Heart right ventricle (tissue), 16 donors: ENCODE measurements around the gene CDK6. TPM values are rescaled to one million over a fixed set of nuclear protein-coding genes. Genes with fewer than 3 reads are reported as not detected.

Source experiments
- ATAC-seq, 8 donors: fragments of 200-7000 bp; cut with Tn5 transposase; one replicate each; pipeline ENCODE4 v1.9.1; 2020; ENCODE audit warnings: mild to moderate bottlenecking in 8 of 8, moderate library complexity in 8 of 8, moderate number of reproducible peaks in 1 of 8
- DNase-seq, 2 donors: peaks; one replicate each; pipeline ENCODE4 v3.0.0-alpha.2; 2020
- H3K27ac ChIP-seq, 10 donors: fragments of 200-600 bp; sonication (generic) in 2 of 10; one replicate each; pipeline versions ENCODE4 v1.5.0 to v1.8.0; 2020 to 2022; ENCODE audit warnings: mild to moderate bottlenecking in 3 of 10
- H3K27me3 ChIP-seq, 7 donors: fragments of 200-600 bp; one replicate each; pipeline ENCODE4 v1.8.0; 2021 to 2022; ENCODE audit warnings: mild to moderate bottlenecking in 2 of 7
- H3K36me3 ChIP-seq, 9 donors: fragments of 200-600 bp; sonication (generic) in 1 of 9; one replicate each; pipeline versions ENCODE4 v1.5.0 to v1.8.0; 2020 to 2022; ENCODE audit warnings: mild to moderate bottlenecking in 2 of 9
- H3K4me1 ChIP-seq, 9 donors: fragments of 200-600 bp; sonication (generic) in 1 of 9; one replicate each; pipeline versions ENCODE4 v1.5.0 to v1.8.0; 2020 to 2022; ENCODE audit warnings: mild to moderate bottlenecking in 4 of 9
- H3K4me3 ChIP-seq, 10 donors: fragments of 200-600 bp; sonication (generic) in 2 of 10; one replicate each; pipeline versions ENCODE4 v1.5.0 to v1.8.0; 2020 to 2022; ENCODE audit warnings: mild to moderate bottlenecking in 7 of 10, moderate library complexity in 2 of 10
- H3K9me3 ChIP-seq, 11 donors: fragments of 200-600 bp in 10 of 11; sonication (generic) in 2 of 11; one replicate each; pipeline versions ENCODE4 v1.5.0 to v1.8.0; 2013 to 2022; ENCODE audit warnings: mild to moderate bottlenecking in 2 of 11, control low read depth in 1 of 11, moderate library complexity in 1 of 11
- WGBS, 2 donors: extraction: QIAGEN DNeasy Blood & Tissue Kit; methylation state at CpG; one replicate each; pipeline ENCODE4 v1.1.7; 2013; ENCODE audit warnings: inconsistent platforms in 1 of 2; 5-methylcytosine and 5-hydroxymethylcytosine counted together
- intact Hi-C, 10 donors: fragments of 100-400 bp; cut with DNase I; formaldehyde crosslinking; loops; one replicate each; pipeline versions ENCODE4 v1.11.1 to v1.14.2; 2022
- polyA plus RNA-seq, 2 donors: library from polyadenylated mRNA; stranded (reverse); fragments of 200-250 nt; gene quantifications; one replicate each; pipeline ENCODE4 v1.2.3, GENCODE V29; 2013
- total RNA-seq, 10 donors: library from RNA; stranded (reverse); fragmentation: NEBNext Ultra II Directional in 3 of 10; extraction: Animal tissue kit (Norgen Biotek cat#: 25700) in 3 of 10; gene quantifications; one replicate each; pipeline versions ENCODE4 v1.2.1 to v1.2.4, GENCODE V29; 2021 to 2023
- TF ChIP-seq, protein P1 (sequence below), 9 donors: fragments of 200-600 bp; sonication (generic) in 2 of 9; IDR thresholded peaks; one replicate each; pipeline versions ENCODE4 v1.5.0 to v1.8.0; 2021 to 2022; ENCODE audit warnings: antibody characterized with exemption in 9 of 9, mild to moderate bottlenecking in 5 of 9, moderate library complexity in 1 of 9
- donor health status: Arrhythmogenic right ventricular cardiomyopathy.
- donor health status: ischemic (EF 13 %, LVEDD 7.1; RV severe dilation, severe dysfunction).
- donor health status: healthy with polysubstance abuse.
- donor health status: DM: no; HTN: yes; CAD: no.
- donor health status: DM: no; HTN: no; CAD: no.
- donor health status: ischemic (EF 25% LVEDD 6.9; RV normal size, moderate dysfunction).
- donor health status: ischemic (EF 25% LVEDD 5.7; RV mildly dilated, moderate dysfunction).
- donor health status: healthy.
- donor health status: DM: yes; HTN: yes; CAD: no.
- donor health status: Ischemic cardiomyopathy.
- donor health status: ischemic (EF 35%, LVEDD 5.7; RV mildly dilated, moderate dysfunction).
- donor health status: nonischemic (EF 11% LVEDD 7.7; RV severe dilation, severe dysfunction).
- donor health status: DM: yes; HTN: yes; CAD: no.
- donor health status: PGD.
- donor health status: ischemic (EF 29% LVEDD 5.4; RV normal size, mild dysfunction).
- donor health status: nonischemic (EF 23%, LVEDD 6.1; RV moderate dilation, normal function).

The CDK6 gene
- total and polyA plus RNA-seq, 12 donors, result 2.6 to 31.5 (median 16.4) TPM

GRCh38 chr7:92594746-92595145 is 241.6 kb downstream of the CDK6 start:
- intact Hi-C loops, result no loop called here
- no peak overlapping the region for H3K4me3 ChIP-seq
- ATAC-seq (no peak), DNase-seq (no peak)
- 96 to 98% methylated on average over 3 of the region's 3 CpGs for WGBS, 2 donors
- H3K27ac ChIP-seq, result no peak overlapping the region
- TF ChIP-seq, protein P1, sequence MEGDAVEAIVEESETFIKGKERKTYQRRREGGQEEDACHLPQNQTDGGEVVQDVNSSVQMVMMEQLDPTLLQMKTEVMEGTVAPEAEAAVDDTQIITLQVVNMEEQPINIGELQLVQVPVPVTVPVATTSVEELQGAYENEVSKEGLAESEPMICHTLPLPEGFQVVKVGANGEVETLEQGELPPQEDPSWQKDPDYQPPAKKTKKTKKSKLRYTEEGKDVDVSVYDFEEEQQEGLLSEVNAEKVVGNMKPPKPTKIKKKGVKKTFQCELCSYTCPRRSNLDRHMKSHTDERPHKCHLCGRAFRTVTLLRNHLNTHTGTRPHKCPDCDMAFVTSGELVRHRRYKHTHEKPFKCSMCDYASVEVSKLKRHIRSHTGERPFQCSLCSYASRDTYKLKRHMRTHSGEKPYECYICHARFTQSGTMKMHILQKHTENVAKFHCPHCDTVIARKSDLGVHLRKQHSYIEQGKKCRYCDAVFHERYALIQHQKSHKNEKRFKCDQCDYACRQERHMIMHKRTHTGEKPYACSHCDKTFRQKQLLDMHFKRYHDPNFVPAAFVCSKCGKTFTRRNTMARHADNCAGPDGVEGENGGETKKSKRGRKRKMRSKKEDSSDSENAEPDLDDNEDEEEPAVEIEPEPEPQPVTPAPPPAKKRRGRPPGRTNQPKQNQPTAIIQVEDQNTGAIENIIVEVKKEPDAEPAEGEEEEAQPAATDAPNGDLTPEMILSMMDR (IDR thresholded peaks at IDR 0.05), result no peak
- no peaks in the 10 kb centered on the region for H3K36me3 ChIP-seq
- peaks cover 0 to 6% (median 0%) of the 10 kb centered on the region in 9 donors for H3K4me1 ChIP-seq
- H3K27me3 ChIP-seq, result peaks cover 0 to 15% (median 0%) of the 10 kb centered on the region in 7 donors
- no peaks in the 10 kb centered on the region for H3K9me3 ChIP-seq

- Histone ChIP-seq H3K9me3 (no peaks in the 10 kb centered on the region), H3K4me1 (peaks cover 0 to 41% (median 31%) of the 10 kb centered on the region in 9 donors), H3K27me3 (no peaks in the 10 kb centered on the region), H3K36me3 (no peaks in the 10 kb centered on the region), H3K27ac (peak overlapping the region in 8 of 10 donors; percentile 86 to 97 (median 91)), H3K4me3 (peak overlapping the region; percentile 47 to 97 (median 84))
- intact Hi-C loops, result no loop called here
- DNase-seq (no peak), ATAC-seq (no peak)
- 36 to 38% methylated on average over 19 of the region's 19 CpGs for WGBS, 2 donors
- TF ChIP-seq, protein P1 (IDR thresholded peaks at IDR 0.05), result no peak
Observed at GRCh38 chr7:92590711-92591310, 245.6 kb downstream of the CDK6 start.

- no peaks in the 10 kb centered on the region for H3K9me3 ChIP-seq
- ATAC-seq (no peak), DNase-seq (no peak)
- H3K4me1 ChIP-seq, result peaks cover 3 to 56% (median 40%) of the 10 kb centered on the region in 9 donors
- intact Hi-C loops, result no loop called here
- peak overlapping the region; percentile 47 to 97 (median 84) for H3K4me3 ChIP-seq
- H3K27ac ChIP-seq, result peak overlapping the region in 5 of 10 donors; percentile 88 to 97 (median 93)
- TF ChIP-seq, protein P1 (IDR thresholded peaks at IDR 0.05), result no peak
- H3K27me3 ChIP-seq, result no peaks in the 10 kb centered on the region
- 46 to 50% methylated on average over 7 of the region's 7 CpGs for WGBS, 2 donors
- H3K36me3 ChIP-seq, result no peaks in the 10 kb centered on the region
Observed at GRCh38 chr7:92589056-92589455, 247.3 kb downstream of the CDK6 start.

GRCh38 chr7:92588561-92588960 is 247.8 kb downstream of the CDK6 start:
- TF ChIP-seq, protein P1 (IDR thresholded peaks at IDR 0.05), result no peak
- H3K9me3 ChIP-seq, result no peaks in the 10 kb centered on the region
- 80 to 85% methylated on average over 9 of the region's 9 CpGs for WGBS, 2 donors
- H3K27me3 ChIP-seq, result no peaks in the 10 kb centered on the region
- H3K36me3 ChIP-seq, result no peaks in the 10 kb centered on the region
- H3K27ac ChIP-seq, result no peak overlapping the region
- peaks cover 3 to 56% (median 42%) of the 10 kb centered on the region in 9 donors for H3K4me1 ChIP-seq
- peak overlapping the region in 8 of 10 donors; percentile 47 to 97 (median 84) for H3K4me3 ChIP-seq
- no peak for DNase-seq
- no peak for ATAC-seq
- intact Hi-C loops, result no loop called here
